Activated naive CD8-positive, alpha-beta T cell treated with anti-CD3 and anti-CD28 coated beads, Interleukin-2, amount 10 ng/mL, durations not matched to agents 7 days and 5 days (primary cell): ENCODE results near the gene ZNF205. TPM values are rescaled to one million over a fixed set of nuclear protein-coding genes. Genes with fewer than 3 reads are reported as not detected.

Source experiments
- ATAC-seq: fragments of 150-1000 bp; cut with Tn5 transposase; one replicate; pipeline ENCODE4 v1.10.0; 2021; ENCODE audit warnings: low read depth, moderate library complexity
- POLR2A ChIA-PET: fragments of 350-600 bp; sonication (Branson Sonifier 250); formaldehyde crosslinking; loops from one replicate; lab custom pipeline; 2021; ENCODE audit warnings: antibody characterized with exemption; lab: Charles Lee
- DNase-seq: peaks from one replicate; pipeline ENCODE4 v3.0.0; 2021
- H3K27ac Mint-ChIP-seq: one replicate; pipeline ENCODE4 v1.8.0; 2022; ENCODE audit warnings: mild to moderate bottlenecking, mixed read lengths
- H3K27me3 Mint-ChIP-seq: one replicate; pipeline ENCODE4 v1.8.0; 2022; ENCODE audit warnings: mild to moderate bottlenecking, moderate library complexity, mixed read lengths
- H3K36me3 Mint-ChIP-seq: one replicate; pipeline ENCODE4 v1.8.0; 2021; ENCODE audit warnings: mild to moderate bottlenecking, mixed read lengths
- H3K4me1 Mint-ChIP-seq: one replicate; pipeline ENCODE4 v1.8.0; 2021; ENCODE audit warnings: mixed read lengths
- H3K4me3 Mint-ChIP-seq: one replicate; pipeline ENCODE4 v1.8.0; 2022; ENCODE audit warnings: mild to moderate bottlenecking, moderate library complexity, mixed read lengths
- H3K9me3 Mint-ChIP-seq: one replicate; pipeline ENCODE4 v1.8.0; 2021; ENCODE audit warnings: mixed read lengths
- total RNA-seq, 2 experiments: library from RNA; stranded (reverse); gene quantifications; one replicate each; pipeline ENCODE4 v1.2.3, GENCODE V29; 2021

Gene ZNF205
- total RNA-seq, 2 experiments from 2014 or later, result not detected

DNA sequence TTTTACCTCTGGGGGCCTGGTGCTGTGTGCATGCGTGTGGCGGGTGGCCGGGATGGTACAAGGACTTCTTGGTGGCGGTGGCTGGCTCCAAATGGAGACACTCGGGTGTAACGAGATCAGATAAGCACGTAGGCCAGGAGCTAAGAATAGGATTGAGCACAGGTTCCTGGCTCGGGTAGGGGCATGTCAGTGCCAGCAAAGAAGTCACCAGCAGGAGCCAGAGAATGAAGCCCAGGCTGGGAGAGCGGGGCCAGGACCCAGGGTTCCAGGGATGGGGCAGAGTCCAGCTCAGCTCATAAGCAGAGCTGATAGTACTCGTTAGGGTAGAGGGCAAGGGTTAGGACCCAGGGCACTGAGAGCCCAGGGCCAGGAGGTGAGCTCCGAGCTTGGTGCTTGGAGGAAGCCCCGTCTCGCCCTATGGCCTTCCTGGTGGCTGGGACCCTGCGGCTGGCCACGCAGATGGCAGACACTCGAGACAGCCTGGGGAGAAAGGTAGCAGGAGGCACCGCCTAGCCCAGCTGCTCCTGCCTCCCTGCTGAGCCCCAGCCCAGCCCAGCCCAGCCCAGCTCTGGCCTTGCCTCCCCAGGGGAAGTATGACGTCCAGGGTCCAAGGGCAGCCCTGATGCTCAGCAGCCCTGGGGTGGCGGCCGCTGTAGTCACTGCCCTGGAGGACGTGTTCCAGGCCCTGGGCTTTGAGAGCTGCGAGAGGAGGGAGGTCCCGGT, 31.4 kb downstream of the ZNF205 start:
- no peak overlapping the region for H3K4me3 Mint-ChIP-seq
- DNase-seq, result no peak
- peaks cover 8% of the 10 kb centered on the region for H3K36me3 Mint-ChIP-seq
- H3K9me3 Mint-ChIP-seq, result no peaks in the 10 kb centered on the region
- no peak for ATAC-seq
- POLR2A ChIA-PET, result interaction anchor here (0.8 kb wide), 1 partner anchor 8 kb away, joined by 7 read pairs; the partner anchor contains the start of gene ZNF213
- H3K4me1 Mint-ChIP-seq, result no peaks in the 10 kb centered on the region
- H3K27ac Mint-ChIP-seq, result no peak overlapping the region
- H3K27me3 Mint-ChIP-seq, result no peaks in the 10 kb centered on the region

DNA sequence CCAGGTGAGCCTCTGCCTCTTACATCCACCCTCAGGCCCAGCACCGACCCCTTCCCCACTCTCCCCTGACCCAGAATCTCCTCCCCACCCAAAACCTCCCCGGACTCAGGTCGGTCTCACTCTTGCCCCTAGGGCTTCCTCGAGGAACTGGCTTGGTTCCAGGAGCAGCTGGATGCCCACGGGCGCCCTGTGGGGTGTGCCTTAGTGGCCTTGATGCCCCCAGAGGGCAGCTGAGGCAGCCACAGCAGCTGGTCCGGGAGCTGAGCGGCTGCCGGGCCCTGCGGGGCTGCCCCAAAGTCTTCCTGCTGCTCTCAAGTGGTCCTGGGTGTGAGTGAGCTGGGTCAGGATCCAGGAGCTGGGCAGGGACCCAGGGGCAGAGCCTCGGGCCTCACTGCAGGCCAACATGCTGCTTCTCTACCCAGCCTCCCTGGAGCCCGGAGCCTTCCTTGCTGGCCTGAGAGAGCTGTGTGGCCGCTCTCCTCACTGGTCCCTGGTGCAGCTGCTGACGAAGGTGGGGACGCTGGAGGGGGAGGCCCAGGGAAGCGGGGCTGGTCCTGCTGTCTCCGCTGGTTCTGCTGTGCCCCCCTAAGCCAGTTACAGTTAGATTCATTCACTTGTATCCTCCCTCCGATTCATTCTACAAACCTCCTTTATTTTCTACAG, 32.1 kb downstream of the ZNF205 start:
- Mint-ChIP-seq H3K36me3 (peaks cover 6% of the 10 kb centered on the region), H3K27ac (no peak overlapping the region), H3K9me3 (no peaks in the 10 kb centered on the region), H3K4me1 (peaks cover 2% of the 10 kb centered on the region), H3K4me3 (no peak overlapping the region), H3K27me3 (no peaks in the 10 kb centered on the region)
- ATAC-seq (no peak), DNase-seq (no peak)
- POLR2A ChIA-PET, result no interaction called here

DNA sequence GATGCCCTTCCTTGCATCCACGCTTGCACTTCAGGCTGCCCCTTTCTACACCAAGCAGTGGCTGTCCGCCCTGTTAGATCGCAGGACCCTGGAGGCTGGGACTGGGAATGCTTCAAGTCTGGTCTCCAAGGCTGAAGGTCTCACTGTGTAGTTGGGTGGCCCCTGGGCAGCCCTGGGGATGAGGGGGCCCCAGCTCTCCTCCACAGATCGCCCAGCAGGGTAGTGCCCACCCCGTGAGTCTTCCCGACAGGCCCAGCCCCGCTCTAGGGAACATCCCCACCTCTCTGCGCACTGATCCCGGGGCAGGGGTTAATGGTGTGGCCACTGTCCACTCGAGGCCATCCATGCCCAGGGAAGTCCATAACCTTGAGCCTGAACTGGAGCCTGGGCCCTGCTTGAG, 32.8 kb downstream of the ZNF205 start:
- DNase-seq (no peak), ATAC-seq (no peak)
- POLR2A ChIA-PET, result interaction anchor here (1.0 to 1.1 kb wide), 2 partner anchors 10 to 13 kb away, joined by 3 read pairs; partner anchors contain the start of gene ZNF213
- Mint-ChIP-seq H3K36me3 (peaks cover 6% of the 10 kb centered on the region), H3K27ac (no peak overlapping the region), H3K4me3 (no peak overlapping the region), H3K27me3 (no peaks in the 10 kb centered on the region), H3K9me3 (no peaks in the 10 kb centered on the region), H3K4me1 (peaks cover 5% of the 10 kb centered on the region)

DNA sequence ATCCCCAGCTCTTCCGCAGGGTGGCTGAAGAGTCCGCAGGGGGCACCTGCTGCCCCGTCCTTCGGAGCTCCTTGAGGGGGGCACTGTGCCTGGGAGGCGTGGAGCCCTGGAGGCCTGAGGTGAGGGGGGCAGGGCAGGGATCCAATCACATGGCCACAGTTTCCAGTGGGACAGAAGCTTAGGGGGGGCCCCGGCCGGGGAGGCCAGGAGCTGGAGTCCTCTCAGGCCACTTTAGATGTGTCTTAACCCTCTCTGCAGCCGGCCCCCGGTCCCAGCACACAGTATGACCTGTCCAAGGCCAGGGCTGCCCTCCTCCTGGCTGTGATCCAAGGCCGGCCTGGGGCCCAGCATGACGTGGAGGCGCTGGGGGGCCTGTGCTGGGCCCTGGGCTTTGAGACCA, 33.3 kb downstream of the ZNF205 start:
- ATAC-seq (no peak), DNase-seq (no peak)
- Mint-ChIP-seq H3K36me3 (peaks cover 6% of the 10 kb centered on the region), H3K9me3 (no peaks in the 10 kb centered on the region), H3K4me1 (peaks cover 7% of the 10 kb centered on the region), H3K27me3 (no peaks in the 10 kb centered on the region), H3K27ac (no peak overlapping the region), H3K4me3 (no peak overlapping the region)
- POLR2A ChIA-PET, result interaction anchor here (1.0 to 1.1 kb wide), 2 partner anchors 11 to 12 kb away, joined by 3 read pairs; partner anchors contain the start of gene ZNF213

DNA sequence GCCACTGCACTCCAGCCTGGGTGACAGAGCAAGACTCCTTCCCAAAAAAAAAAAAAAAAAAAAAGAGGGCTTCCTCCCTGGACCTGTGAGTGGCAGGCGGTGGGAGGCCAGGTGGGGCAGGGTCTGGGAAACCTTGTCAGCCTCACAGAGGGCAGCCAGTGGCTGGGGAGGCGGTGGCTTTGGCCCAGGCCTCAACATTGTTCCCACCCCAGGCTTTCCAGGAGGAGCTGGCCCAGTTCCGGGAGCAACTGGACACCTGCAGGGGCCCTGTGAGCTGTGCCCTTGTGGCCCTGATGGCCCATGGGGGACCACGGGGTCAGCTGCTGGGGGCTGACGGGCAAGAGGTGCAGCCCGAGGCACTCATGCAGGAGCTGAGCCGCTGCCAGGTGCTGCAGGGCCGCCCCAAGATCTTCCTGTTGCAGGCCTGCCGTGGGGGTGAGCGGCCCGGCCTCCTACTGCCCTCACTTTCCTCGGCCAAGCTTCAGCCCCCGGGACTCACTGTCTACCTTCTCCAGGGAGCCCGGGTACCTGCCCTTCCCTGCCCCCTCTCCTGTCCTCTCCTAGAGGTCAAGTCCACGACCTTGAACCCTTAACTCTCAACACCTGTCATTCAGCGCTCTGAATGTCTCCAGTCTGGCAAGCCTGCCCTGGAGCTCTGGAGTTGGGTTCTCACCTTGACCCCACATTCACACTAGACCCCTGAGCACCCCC, 34.8 kb downstream of the ZNF205 start:
- Mint-ChIP-seq H3K36me3 (peaks cover 3% of the 10 kb centered on the region), H3K4me3 (no peak overlapping the region), H3K9me3 (no peaks in the 10 kb centered on the region), H3K4me1 (peaks cover 15% of the 10 kb centered on the region), H3K27ac (no peak overlapping the region), H3K27me3 (no peaks in the 10 kb centered on the region)
- POLR2A ChIA-PET, result interaction anchor here (0.6 to 5.7 kb wide), 5 partner anchors 11 to 1569 kb away, joined by 3 to 42 read pairs (median 4); partner anchors contain the start of gene ZNF213
- DNase-seq, result no peak
- ATAC-seq, result no peak

DNA sequence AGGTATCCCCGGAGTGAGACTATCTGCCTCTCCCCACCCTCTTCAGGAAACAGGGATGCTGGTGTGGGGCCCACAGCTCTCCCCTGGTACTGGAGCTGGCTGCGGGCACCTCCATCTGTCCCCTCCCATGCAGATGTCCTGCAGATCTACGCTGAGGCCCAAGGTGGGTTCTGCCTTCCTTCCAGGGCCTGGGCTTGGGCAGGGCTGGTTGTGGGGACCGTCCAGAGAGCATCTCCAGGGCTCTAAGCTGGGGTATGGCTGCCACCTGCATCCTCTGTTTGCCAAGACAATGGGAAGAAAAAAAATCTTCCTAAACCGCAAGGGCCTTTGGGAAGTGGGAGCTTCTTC, 35.3 kb downstream of the ZNF205 start:
- POLR2A ChIA-PET, result interaction anchor here (0.6 to 5.7 kb wide), 5 partner anchors 11 to 1569 kb away, joined by 3 to 42 read pairs (median 5); partner anchors contain the start of gene ZNF213
- Mint-ChIP-seq H3K36me3 (no peaks in the 10 kb centered on the region), H3K27ac (no peak overlapping the region), H3K4me3 (no peak overlapping the region), H3K27me3 (peaks cover 3% of the 10 kb centered on the region), H3K9me3 (no peaks in the 10 kb centered on the region), H3K4me1 (peaks cover 20% of the 10 kb centered on the region)
- no peak for DNase-seq
- no peak for ATAC-seq

DNA sequence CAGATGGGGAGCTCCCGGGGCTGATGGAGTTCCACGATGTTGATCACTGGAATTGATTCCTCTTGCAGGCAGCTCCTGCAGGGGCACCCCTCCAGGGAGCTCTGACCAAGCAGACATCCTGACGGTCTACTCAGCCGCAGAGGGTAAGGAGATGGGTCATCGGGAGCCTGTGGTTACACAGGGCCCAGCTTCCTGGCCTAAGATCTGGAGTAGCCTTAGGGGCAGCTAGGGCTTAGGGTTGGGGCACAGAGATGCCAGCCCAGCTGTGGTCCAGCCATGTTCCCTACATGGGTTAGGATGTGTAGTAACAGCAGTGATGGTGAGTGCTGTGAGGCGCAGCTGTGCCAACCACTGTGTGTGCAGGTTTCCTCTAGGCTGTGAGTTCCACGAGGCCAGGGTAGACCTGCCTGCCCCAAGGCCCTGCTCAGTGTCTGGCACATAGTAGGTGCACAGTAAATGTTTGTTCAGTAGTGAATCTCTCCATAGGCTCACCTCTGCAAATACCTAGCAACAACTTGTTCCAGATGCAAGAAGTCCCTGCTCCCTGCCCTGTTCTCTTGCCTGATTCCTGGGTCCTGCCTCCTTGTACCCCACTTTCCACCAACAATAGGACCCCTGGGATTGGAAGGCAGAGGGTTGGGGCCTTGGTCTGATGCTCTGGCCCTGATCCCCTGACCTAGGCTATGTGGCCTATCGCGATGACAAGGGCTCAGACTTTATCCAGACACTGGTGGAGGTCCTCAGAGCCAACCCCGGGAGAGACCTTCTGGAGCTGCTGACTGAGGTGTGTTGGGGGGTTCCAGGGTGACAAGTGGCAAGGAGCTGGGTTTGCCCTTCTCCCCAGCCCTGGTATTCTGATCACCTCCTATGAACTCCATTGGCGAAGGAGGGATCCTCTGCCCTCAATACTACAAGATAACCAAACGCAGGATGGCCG, 36.1 kb downstream of the ZNF205 start:
- Mint-ChIP-seq H3K9me3 (no peaks in the 10 kb centered on the region), H3K4me3 (peak overlapping the region; percentile 88), H3K27ac (peak overlapping the region; percentile 68), H3K36me3 (no peaks in the 10 kb centered on the region), H3K27me3 (peaks cover 4% of the 10 kb centered on the region), H3K4me1 (peaks cover 22% of the 10 kb centered on the region)
- no peak for DNase-seq
- ATAC-seq, result no peak
- POLR2A ChIA-PET, result interaction anchor here (1.2 to 5.7 kb wide), 5 partner anchors 10 to 19 kb away, joined by 5 to 42 read pairs (median 8); partner anchors contain the start of gene ZNF213

DNA sequence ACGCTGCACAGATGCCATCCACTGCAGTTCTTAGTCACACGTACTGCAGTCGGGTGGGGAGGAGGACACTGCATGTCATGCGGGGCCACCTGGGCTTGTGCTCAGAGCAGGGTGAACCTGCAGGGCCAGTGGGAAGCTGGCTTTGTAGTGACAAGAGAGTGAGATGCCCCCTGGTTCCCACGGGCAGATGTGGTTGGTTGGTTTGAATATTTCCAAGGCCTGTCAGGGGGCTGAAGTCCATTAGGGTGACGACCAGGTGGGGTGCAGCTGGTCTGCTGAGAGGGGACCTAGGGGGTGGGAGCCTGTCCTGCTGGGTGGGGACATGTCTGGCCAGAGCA, 36.8 kb downstream of the ZNF205 start:
- Mint-ChIP-seq H3K36me3 (no peaks in the 10 kb centered on the region), H3K4me3 (peak overlapping the region; percentile 88), H3K27me3 (peaks cover 4% of the 10 kb centered on the region), H3K4me1 (peaks cover 22% of the 10 kb centered on the region), H3K9me3 (no peaks in the 10 kb centered on the region), H3K27ac (peak overlapping the region; percentile 68)
- DNase-seq (no peak), ATAC-seq (no peak)
- POLR2A ChIA-PET, result interaction anchor here (0.5 to 5.7 kb wide), 7 partner anchors 10 to 102 kb away, joined by 3 to 42 read pairs (median 6); partner anchors contain the start of gene ZNF213

DNA sequence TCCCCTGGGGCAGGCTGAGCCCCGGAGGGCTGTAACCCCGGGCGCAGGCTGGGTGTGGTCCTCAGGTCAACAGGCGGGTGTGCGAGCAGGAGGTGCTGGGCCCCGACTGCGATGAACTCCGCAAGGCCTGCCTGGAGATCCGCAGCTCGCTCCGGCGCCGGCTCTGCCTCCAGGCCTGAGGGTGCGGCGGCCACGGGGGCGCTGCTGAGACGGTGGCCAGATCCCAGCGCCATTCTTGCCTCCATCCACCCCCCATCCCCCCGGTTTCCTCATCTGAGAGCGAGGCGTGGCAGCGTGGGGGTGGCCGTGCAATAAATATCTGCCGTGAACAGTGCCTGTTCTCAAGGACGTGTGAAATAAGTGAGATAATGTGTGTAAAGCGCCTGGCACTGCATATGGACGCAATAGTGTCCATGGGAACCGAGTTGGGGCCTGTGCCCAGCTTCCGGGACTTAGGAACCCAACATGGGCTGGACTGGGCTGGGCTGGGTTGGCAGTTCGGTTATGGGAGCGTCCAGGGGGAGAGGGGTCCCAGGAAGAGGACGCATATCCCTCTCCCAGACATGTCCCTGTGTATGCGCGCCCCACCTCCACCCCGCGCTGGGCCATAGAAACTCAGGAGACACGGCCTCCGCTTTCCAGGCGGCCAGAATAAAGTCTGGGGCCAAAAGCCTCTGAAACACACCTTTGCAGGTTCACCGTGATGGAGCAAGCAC, 37.4 kb downstream of the ZNF205 start:
- Mint-ChIP-seq H3K4me1 (peaks cover 23% of the 10 kb centered on the region), H3K36me3 (no peaks in the 10 kb centered on the region), H3K9me3 (no peaks in the 10 kb centered on the region), H3K27ac (peak overlapping the region; percentile 88), H3K4me3 (peak overlapping the region; percentile 88), H3K27me3 (peaks cover 4% of the 10 kb centered on the region)
- DNase-seq (peak; percentile 77), ATAC-seq (peak; percentile 11)
- POLR2A ChIA-PET, result interaction anchor here (0.5 to 5.7 kb wide), 26 partner anchors 9 to 251 kb away, joined by 3 to 42 read pairs (median 5); partner anchors contain the start of genes IL32, ZNF174, ZNF213 and ZSCAN32

DNA sequence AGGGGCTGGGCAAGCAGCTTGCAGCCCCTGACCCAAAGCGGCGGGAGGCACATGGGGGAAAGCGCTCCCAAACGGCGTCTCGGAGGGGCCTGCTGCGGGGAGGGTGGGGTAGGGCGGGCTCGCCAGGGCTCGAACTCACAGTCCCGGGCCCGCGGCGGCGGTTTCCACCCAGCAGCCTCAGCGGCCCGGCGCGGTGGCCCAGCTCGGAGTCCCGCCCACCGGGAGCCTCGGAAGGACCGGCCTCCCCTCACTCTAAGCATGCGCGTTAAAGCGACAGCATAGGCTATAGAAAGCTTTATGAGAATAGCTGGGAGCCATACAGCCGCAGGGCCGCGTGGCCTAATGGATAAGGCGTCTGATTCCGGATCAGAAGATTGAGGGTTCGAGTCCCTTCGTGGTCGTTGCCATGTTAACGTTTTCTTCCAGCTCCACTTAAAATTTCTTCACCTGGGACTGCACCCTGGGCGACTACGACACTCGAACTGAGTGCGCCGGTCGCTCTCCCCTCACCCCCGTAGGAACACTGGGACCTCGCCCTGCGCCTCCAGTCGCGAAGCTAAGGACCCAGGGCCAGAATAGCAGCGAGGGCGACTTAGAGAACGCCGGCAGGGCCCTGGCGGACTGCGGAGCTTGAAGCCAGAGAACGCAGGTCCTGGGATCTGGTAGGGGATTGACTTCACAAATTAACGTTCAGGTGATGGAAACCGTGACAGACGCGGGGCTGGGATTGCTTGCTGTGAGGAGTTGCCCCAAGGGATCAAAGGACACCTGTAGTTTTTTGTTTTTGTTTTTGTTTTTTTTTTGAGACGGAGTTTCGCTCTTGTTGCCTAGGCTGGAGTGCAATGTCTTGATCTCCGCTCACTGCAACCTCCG, 38.2 kb downstream of the ZNF205 start:
- POLR2A ChIA-PET, result interaction anchor here (0.7 to 5.7 kb wide), 25 partner anchors 8 to 250 kb away, joined by 3 to 42 read pairs (median 4); partner anchors contain the start of genes IL32, ZNF174, ZNF213 and ZSCAN32
- H3K4me3 Mint-ChIP-seq, result peak overlapping the region; percentile 88
- peaks cover 4% of the 10 kb centered on the region for H3K27me3 Mint-ChIP-seq
- peak overlapping the region; percentile 89 for H3K27ac Mint-ChIP-seq
- no peaks in the 10 kb centered on the region for H3K9me3 Mint-ChIP-seq
- ATAC-seq, result peak; percentile 84
- no peaks in the 10 kb centered on the region for H3K36me3 Mint-ChIP-seq
- peaks cover 24% of the 10 kb centered on the region for H3K4me1 Mint-ChIP-seq
- DNase-seq, result peak; percentile 99

DNA sequence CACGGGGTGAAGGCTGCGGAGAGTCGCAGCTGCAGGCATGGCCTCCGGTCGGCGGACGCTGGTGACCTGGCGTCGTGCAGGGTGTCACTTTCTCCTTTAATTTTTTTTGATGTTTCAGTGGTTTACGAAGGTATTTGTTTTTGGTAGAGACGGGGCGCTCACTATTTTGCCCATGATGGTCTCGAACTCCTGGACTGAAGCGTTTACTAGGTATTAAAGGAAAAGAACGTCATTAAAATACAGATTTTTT, 39.6 kb downstream of the ZNF205 start:
- peak overlapping the region; percentile 88 for H3K27ac Mint-ChIP-seq
- no peaks in the 10 kb centered on the region for H3K9me3 Mint-ChIP-seq
- DNase-seq, result peak; percentile 51
- POLR2A ChIA-PET, result interaction anchor here (0.5 to 5.7 kb wide), 4 partner anchors 17 to 292 kb away, joined by 3 to 42 read pairs (median 4); partner anchors contain the start of genes NAA60, ZNF213 and ZNF597
- peak overlapping the region; percentile 73 for H3K4me3 Mint-ChIP-seq
- peaks cover 5% of the 10 kb centered on the region for H3K27me3 Mint-ChIP-seq
- H3K36me3 Mint-ChIP-seq, result no peaks in the 10 kb centered on the region
- ATAC-seq, result no peak
- H3K4me1 Mint-ChIP-seq, result peaks cover 24% of the 10 kb centered on the region
